ENCODE measurements around the gene ERICH4.

ERICH4 gene

GRCh38 chr19:41435936-41436673 lies 6.9 kb upstream of the ERICH4 start:
- ATAC-seq = no peak

- no peak for ATAC-seq
Measured at GRCh38 chr19:41436674-41436951, 6.3 kb upstream of the ERICH4 start.

- no peak for ATAC-seq
Measured at GRCh38 chr19:41437944-41438574, 4.9 kb upstream of the ERICH4 start.

- peak; percentile 93 to 96 for ATAC-seq
Measured at GRCh38 chr19:41439441-41440222, 3.3 kb upstream of the ERICH4 start, which contains the start of gene DMAC2. Gene DMAC2 (minus strand): TSS chr19:41439912. CDS start chr19:41439899, 13 bp downstream.

GRCh38 chr19:41441321-41441945 lies 1.5 kb upstream of the ERICH4 start:
- ATAC-seq = no peak

GRCh38 chr19:41443813-41444455 lies 978 bp downstream of the ERICH4 start:
- ATAC-seq = no peak

GRCh38 chr19:41445575-41445974 lies 2.6 kb downstream of the ERICH4 start:
- ATAC-seq = no peak

GRCh38 chr19:41447732-41448332 lies 4.9 kb downstream of the ERICH4 start:
- no peak for ATAC-seq

- peak; percentile 80 to 85 for ATAC-seq
Measured at GRCh38 chr19:41449079-41449864, 6.3 kb downstream of the ERICH4 start.

GRCh38 chr19:41449865-41450178 lies 6.9 kb downstream of the ERICH4 start:
- no peak for ATAC-seq

- ATAC-seq = no peak
Measured at GRCh38 chr19:41452584-41453275, 9.8 kb downstream of the ERICH4 start.

- ATAC-seq = no peak
Measured at GRCh38 chr19:41455936-41456335, 13.0 kb downstream of the ERICH4 start.

- no peak for ATAC-seq
Measured at GRCh38 chr19:41456342-41456918, 13.5 kb downstream of the ERICH4 start.

GRCh38 chr19:41457241-41457640 lies 14.3 kb downstream of the ERICH4 start:
- peak; percentile 85 to 88 for ATAC-seq

GRCh38 chr19:41462497-41462896 lies 19.5 kb downstream of the ERICH4 start:
- ATAC-seq = no peak

GRCh38 chr19:41463257-41464256 lies 20.6 kb downstream of the ERICH4 start:
- ATAC-seq = peak in 1 of 2 donors; percentile 43

GRCh38 chr19:41476583-41476982 lies 33.6 kb downstream of the ERICH4 start:
- ATAC-seq = no peak

- no peak for ATAC-seq
Measured at GRCh38 chr19:41478171-41478570, 35.2 kb downstream of the ERICH4 start.

Measured in activated CD4-positive, CD25-positive, alpha-beta regulatory T cell treated with anti-CD3 and anti-CD28 coated beads, Interleukin-2, amount 50 U/mL, for 24 hours (primary cell).